Keratinocyte (primary cell): Measurements from ENCODE around the gene TNS1. TPM values are rescaled to one million over a fixed set of nuclear protein-coding genes. Genes with fewer than 3 reads are reported as not detected.

Experiments
- DNase-seq: peaks from one replicate; pipeline ENCODE4 v3.0.0-alpha.2; 2011; ENCODE audit warnings: low read depth, missing footprints, low spot score
- FAIRE-seq: peaks from 2 replicates; lab custom pipeline; 2011; peaks lifted over from hg19 to GRCh38; lab: Jason Lieb, UNC
- H2AFZ ChIP-seq: 2 replicates; pipeline ENCODE4 v1.6.0; 2012; ENCODE audit warnings: low read length, control low read depth, inconsistent platforms; ENCODE audit not compliant: control insufficient read depth
- H3K27ac ChIP-seq: 2 replicates; pipeline ENCODE4 v1.5.1; 2011; ENCODE audit warnings: low read length; ENCODE audit not compliant: control insufficient read depth, insufficient read depth
- H3K27me3 ChIP-seq: 3 replicates; pipeline ENCODE4 v1.6.0; 2011; ENCODE audit warnings: low read length; ENCODE audit not compliant: control insufficient read depth, insufficient read depth; ENCODE audit errors: extremely low read depth
- H3K36me3 ChIP-seq, 2 experiments: 2 replicates in 1 of 2; 3 replicates in 1 of 2; pipeline ENCODE4 v1.5.1; 2011; ENCODE audit warnings: low read length in 2 of 2, mild to moderate bottlenecking in 1 of 2; ENCODE audit not compliant: control insufficient read depth in 2 of 2, insufficient read depth in 2 of 2; ENCODE audit errors: extremely low read depth in 1 of 2
- H3K4me1 ChIP-seq: 3 replicates; pipeline ENCODE4 v1.5.1; 2011; ENCODE audit warnings: low read length; ENCODE audit not compliant: control insufficient read depth, insufficient read depth; ENCODE audit errors: extremely low read depth
- H3K4me2 ChIP-seq: 3 replicates; pipeline ENCODE4 v1.6.0; 2011; ENCODE audit warnings: low read depth, low read length; ENCODE audit not compliant: control insufficient read depth, insufficient read depth; ENCODE audit errors: extremely low read depth
- H3K4me3 ChIP-seq, 3 experiments: fragments of 200-600 bp in 1 of 3; sonication (generic) in 1 of 3; 2 replicates in 2 of 3; 3 replicates in 1 of 3; pipeline ENCODE4 v1.5.1; 2011 to 2016; ENCODE audit warnings: low read length in 3 of 3, mild to moderate bottlenecking in 3 of 3, control low read depth in 2 of 3, inconsistent platforms in 1 of 3, low read depth in 1 of 3, mixed read lengths in 1 of 3, mixed run types in 1 of 3, moderate library complexity in 1 of 3; ENCODE audit not compliant: control insufficient read depth in 2 of 3, insufficient read depth in 2 of 3; ENCODE audit errors: extremely low read depth in 1 of 3
- H3K79me2 ChIP-seq: 2 replicates; pipeline ENCODE4 v1.6.0; 2012; ENCODE audit warnings: low read length; ENCODE audit not compliant: control insufficient read depth, insufficient read depth
- H3K9ac ChIP-seq: 3 replicates; pipeline ENCODE4 v1.6.0; 2011; ENCODE audit warnings: low read length; ENCODE audit not compliant: control insufficient read depth, insufficient read depth; ENCODE audit errors: extremely low read depth
- H3K9me1 ChIP-seq: 3 replicates; pipeline ENCODE4 v1.6.0; 2011; ENCODE audit warnings: low read length; ENCODE audit not compliant: control insufficient read depth, insufficient read depth; ENCODE audit errors: extremely low read depth
- H3K9me3 ChIP-seq: 2 replicates; pipeline ENCODE4 v1.5.1; 2012; ENCODE audit warnings: low read depth, low read length; ENCODE audit not compliant: control insufficient read depth
- H4K20me1 ChIP-seq: 3 replicates; pipeline ENCODE4 v1.6.0; 2011; ENCODE audit warnings: low read length; ENCODE audit not compliant: control insufficient read depth, insufficient read depth; ENCODE audit errors: extremely low read depth
- CTCF ChIP-seq, 3 experiments: IDR thresholded peaks in 1 of 3; conservative IDR thresholded peaks in 1 of 3; optimal IDR thresholded peaks in 1 of 3; 2 replicates in 2 of 3; 3 replicates in 1 of 3; pipeline versions ENCODE3 to v1.5.1; 2011; ENCODE audit warnings: low read length in 3 of 3, mild to moderate bottlenecking in 3 of 3, moderate library complexity in 2 of 3, control low read depth in 1 of 3, inconsistent platforms in 1 of 3; ENCODE audit not compliant: insufficient read depth in 2 of 3; ENCODE audit errors: extremely low read depth in 1 of 3
- EZH2 ChIP-seq: IDR thresholded peaks from one replicate; pipeline ENCODE4 v1.6.1; 2012; ENCODE audit warnings: inconsistent platforms, mild to moderate bottlenecking, low read length, moderate library complexity
- dilution Hi-C: fragments of 300-500 bp; cut with MboI; formaldehyde crosslinking; loops from one replicate; pipeline ENCODE4 v1.7.0; 2020; ENCODE audit warnings: low sequenced_read_pairs; ENCODE audit not compliant: extremely low pct_ligation_motif_present
- polyA plus RNA-seq, 5 experiments: library from polyadenylated mRNA; depleted of rRNA in 3 of 5; stranded (reverse) in 3 of 5; stranded (forward) in 1 of 5; unstranded in 1 of 5; fragments of >200 nt; gene quantifications; 1 replicate in 1 of 5; 2 replicates in 3 of 5; 3 replicates in 1 of 5; pipeline versions ENCODE4 v1.2.1 to v1.2.3, GENCODE V29; 2011 to 2012; ENCODE audit warnings: missing spikeins in 2 of 5, low read depth in 1 of 5, low replicate concordance in 1 of 5

The TNS1 gene
- polyA plus RNA-seq, 1 donor (not counting 4 experiments of a cell fraction or from before 2014, with no cell fraction given) = 2.5 TPM

GRCh38 chr2:217946051-217946450 lies 56.7 kb downstream of the TNS1 start:
- no peak overlapping the region for H3K9ac ChIP-seq
- dilution Hi-C loops = no loop called here
- H3K27me3 ChIP-seq = peaks cover 40% of the 10 kb centered on the region
- H2AFZ ChIP-seq = no peak overlapping the region
- no peak overlapping the region for H3K4me2 ChIP-seq
- no peaks in the 10 kb centered on the region for H3K79me2 ChIP-seq
- H3K9me1 ChIP-seq = no peaks in the 10 kb centered on the region
- FAIRE-seq (no peak), DNase-seq (no peak)
- H3K9me3 ChIP-seq = no peaks in the 10 kb centered on the region
- H3K36me3 ChIP-seq = no peaks in the 10 kb centered on the region
- TF ChIP-seq EZH2 (no peak), CTCF (optimal IDR thresholded peaks at IDR 0.05 in 1 of 3, IDR thresholded peaks at IDR 0.05 in 1 of 3, conservative IDR thresholded peaks at IDR 0.05 in 1 of 3; ENCODE audit: extremely low read depth in 1 of 3, insufficient read depth in 2 of 3, low read length in 3 of 3) (no peak)
- no peaks in the 10 kb centered on the region for H4K20me1 ChIP-seq
- H3K27ac ChIP-seq = no peak overlapping the region
- peaks cover 15% of the 10 kb centered on the region for H3K4me1 ChIP-seq
- H3K4me3 ChIP-seq = no peak overlapping the region

- Histone ChIP-seq H4K20me1 (no peaks in the 10 kb centered on the region), H2AFZ (no peak overlapping the region), H3K27me3 (peaks cover 41% of the 10 kb centered on the region), H3K79me2 (no peaks in the 10 kb centered on the region), H3K4me3 (no peak overlapping the region), H3K9me3 (no peaks in the 10 kb centered on the region), H3K9me1 (no peaks in the 10 kb centered on the region), H3K9ac (no peak overlapping the region), H3K4me2 (no peak overlapping the region), H3K4me1 (peaks cover 13% of the 10 kb centered on the region), H3K27ac (no peak overlapping the region), H3K36me3 (no peaks in the 10 kb centered on the region)
- TF ChIP-seq EZH2 (no peak), CTCF (optimal IDR thresholded peaks at IDR 0.05 in 1 of 3, IDR thresholded peaks at IDR 0.05 in 1 of 3, conservative IDR thresholded peaks at IDR 0.05 in 1 of 3; ENCODE audit: extremely low read depth in 1 of 3, insufficient read depth in 2 of 3, low read length in 3 of 3) (no peak)
- no peak for DNase-seq
- dilution Hi-C loops = no loop called here
- FAIRE-seq = no peak
Observed at GRCh38 chr2:217945530-217945929, 57.3 kb downstream of the TNS1 start.
